Measurements from ENCODE around the gene MARK3. TPM values are rescaled to one million over a fixed set of nuclear protein-coding genes. Genes with fewer than 3 reads are reported as not detected.
A peak's percentile ranks its signal among the peaks of the same experiment; 100 is the strongest.
"Not testable (repeated sequence)": the region's sequence is repeated elsewhere in the genome, so short reads cannot be mapped to it uniquely, and the experiment has no call there.

The MARK3 gene
- total RNA-seq (2014; rRNA removed; shearing (Covaris generic)), result 76.6 and 77.7 TPM in 2 replicates
- polyA plus RNA-seq (2015; cell fraction: cytosol; rRNA removed), result 90.3 and 99.5 TPM in 2 replicates
- 178 and 188 TPM in 2 replicates for polyA plus RNA-seq (2015; cell fraction: nucleus; rRNA removed)

DNA sequence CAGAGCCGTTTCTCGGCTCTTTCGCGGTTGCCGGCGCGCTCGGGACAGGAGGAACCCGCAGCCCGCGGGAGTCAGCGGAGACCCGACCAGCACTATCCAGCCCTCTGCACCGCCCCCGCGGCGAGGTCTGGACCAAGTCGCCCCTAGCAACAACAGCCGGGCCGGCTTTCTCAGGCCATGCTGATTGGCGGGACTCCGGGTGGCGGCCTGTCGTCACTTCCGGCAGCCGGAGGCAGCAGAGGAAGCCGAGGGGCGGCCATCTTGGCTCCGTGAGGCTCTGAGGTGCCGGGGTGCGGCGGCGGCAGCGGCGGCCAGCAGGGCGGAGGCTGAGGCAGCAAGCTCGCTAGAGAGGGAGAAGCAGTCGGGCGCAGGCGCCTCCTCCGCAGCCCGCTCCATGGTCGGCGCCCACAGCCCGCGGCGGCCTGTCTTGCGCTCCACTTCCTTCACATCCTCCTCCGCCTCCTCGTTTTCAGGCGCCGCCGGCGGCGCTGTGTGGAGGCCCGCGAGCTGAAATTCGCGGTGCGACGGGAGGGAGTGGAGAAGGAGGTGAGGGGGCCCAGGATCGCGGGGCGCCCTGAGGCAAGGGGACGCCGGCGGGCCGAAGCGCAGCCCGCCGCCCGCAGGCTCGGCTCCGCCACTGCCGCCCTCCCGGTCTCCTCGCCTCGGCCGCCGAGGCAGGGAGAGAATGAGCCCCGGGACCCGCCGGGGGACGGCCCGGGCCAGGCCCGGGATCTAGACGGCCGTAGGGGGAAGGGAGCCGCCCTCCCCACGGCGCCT, at the start of gene MARK3:
TSS of gene MARK3 (plus strand) at position 264 of the 777 bp plus-strand sequence. CDS start 615 bp downstream, outside the sequence.
- DNase-seq (ENCODE audit: low read depth), result peak; percentile 96

- DNase-seq (ENCODE audit: low read depth), result no peak
Measured at GRCh38 chr14:103336191-103336590, 49.0 kb upstream of the MARK3 start.

GRCh38 chr14:103337794-103338193, 47.4 kb upstream of the MARK3 start:
- no peak for DNase-seq (ENCODE audit: low read depth)

DNA sequence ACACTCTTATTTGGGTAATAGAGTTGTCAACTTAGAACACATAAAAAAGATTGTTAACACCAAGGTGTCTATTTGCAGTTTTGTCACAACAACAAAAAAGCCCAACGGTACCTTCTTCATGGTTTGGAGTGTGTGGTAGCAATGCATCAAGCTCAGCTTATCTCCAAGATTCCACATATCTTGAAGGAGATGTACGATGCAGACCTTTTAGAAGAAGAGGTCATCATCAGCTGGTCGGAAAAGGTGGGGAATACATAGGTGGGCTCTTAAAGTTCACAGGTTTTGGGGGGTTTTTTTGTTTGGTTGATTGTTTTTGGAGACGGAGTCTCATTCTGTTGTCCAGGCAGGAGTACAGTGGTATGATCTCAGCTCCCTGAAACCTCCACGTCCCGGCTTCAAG, 45.7 kb upstream of the MARK3 start:
- DNase-seq (ENCODE audit: low read depth), result no peak

- DNase-seq (ENCODE audit: low read depth), result no peak
Measured at GRCh38 chr14:103340480-103341212, 44.6 kb upstream of the MARK3 start.

- no peak for DNase-seq (ENCODE audit: low read depth)
Measured at GRCh38 chr14:103341250-103342129, 43.7 kb upstream of the MARK3 start.

DNA sequence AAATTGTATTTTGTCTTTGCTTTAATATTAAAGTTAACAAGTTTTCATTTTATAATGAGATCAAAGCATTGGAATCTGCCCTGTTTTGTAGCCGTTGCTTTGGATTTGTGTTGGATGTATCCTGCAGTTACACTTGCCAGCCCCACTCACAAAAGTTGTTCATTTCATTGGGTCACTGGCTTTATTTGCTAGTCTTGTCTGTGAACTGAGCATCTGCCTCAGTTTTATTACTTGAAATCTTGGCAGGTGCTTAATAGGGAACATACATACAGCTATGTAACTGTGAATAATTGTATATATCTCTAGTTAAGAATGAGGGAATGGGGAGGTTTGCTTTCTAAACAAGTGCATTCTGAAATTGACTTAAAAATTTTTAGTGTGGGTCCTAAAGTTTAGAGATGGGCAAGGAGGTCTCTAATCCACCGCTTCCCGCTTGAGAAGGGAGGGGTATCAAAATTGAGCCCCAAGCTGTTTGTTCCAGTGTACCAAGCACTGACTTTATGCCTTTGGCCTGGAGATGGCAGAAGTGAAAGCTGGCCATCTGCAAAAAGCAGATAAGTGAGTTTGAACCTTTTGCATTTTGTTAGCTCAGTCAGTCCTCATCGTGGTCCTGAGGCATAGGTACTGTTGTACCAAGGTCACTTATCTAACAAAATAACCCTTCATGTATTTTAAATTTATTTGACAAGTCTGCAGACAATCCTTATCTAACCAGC, 41.9 kb upstream of the MARK3 start:
- DNase-seq (ENCODE audit: low read depth), result no peak

DNA sequence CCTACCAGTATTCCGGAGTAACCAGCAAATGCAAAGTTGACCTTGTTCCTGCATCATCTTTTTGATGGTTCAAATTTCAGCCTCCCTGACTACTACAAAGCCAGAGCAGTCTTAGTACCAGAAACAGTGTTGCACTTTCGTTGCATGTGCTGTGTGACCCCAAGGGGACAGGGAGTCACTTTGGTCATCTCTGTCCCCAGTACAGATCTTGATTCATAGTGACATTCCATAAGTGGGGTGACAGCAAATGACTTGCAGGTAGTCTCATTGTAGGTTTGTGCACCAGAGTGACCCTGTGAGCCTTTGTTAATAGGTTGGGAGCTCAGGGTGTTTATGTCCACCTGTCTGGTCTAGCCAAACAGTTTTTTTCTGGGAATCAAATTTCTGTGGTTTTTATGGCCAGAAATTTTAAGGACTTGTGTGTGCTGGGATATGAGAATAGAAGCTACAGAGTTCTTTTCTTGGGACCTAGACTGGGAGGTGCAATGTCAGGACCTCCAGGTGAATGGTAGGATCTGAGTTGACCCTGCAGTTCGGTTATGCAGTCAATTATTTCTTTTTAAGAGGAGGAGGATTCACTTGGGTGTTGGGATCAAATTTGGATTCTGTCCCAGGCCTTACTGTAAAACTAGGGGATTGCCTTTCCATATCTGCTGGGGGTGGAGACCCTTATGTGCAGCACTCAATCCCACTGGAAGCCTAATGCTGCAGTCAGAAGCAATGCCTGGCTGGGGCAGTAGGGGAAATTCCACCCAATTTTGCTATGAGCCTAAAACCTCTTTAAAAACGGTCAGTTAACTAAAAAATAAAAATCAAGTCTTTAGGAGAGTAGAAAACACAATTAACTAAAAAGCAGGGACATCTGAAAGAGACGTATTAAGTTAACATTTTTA, 41.1 kb upstream of the MARK3 start:
- DNase-seq (ENCODE audit: low read depth), result no peak

DNA sequence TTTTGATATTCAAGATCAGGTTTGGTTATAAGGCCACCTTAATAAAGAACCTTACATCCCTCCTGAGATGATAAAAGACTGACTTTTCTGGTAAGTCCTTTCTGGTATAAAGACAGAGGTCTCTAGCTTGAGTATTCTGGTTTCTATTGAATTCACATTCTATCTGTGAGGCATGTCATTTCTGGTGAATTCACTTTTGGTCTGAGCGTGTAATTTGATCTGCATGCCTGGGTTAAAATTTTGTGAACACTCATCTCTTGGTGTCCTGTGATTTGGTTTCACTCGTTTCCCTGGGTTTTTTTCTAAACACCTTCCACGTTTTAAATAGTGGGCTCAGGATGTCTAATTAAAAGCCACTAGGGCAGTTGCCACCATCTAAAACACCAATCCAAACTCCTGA, 38.9 kb upstream of the MARK3 start:
- DNase-seq (ENCODE audit: low read depth), result no peak

GRCh38 chr14:103347091-103347815, 38.0 kb upstream of the MARK3 start:
- no peak for DNase-seq (ENCODE audit: low read depth)

- no peak for DNase-seq (ENCODE audit: low read depth)
Measured at GRCh38 chr14:103348154-103348553, 37.1 kb upstream of the MARK3 start.

- no peak for DNase-seq (ENCODE audit: low read depth)
Measured at GRCh38 chr14:103349982-103350381, 35.2 kb upstream of the MARK3 start.

DNA sequence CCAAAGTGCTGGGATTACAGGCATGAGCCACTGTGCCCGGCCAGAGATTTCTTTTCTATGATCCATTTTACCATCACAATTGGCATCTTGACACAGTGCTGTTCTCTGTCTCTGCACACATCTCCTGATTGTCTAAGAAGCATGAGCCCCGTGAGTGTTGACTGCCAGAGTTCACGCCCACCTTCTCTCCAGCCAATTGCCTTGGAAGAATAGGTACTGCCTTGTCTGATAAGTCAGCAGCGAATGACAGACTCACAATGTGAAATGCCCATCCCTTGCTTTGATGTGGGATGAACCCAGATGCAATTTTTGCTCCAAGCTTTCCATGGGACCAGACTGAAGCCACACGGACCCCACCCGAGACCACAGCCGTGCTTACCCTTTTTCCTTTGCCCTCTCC, 31.9 kb upstream of the MARK3 start:
- DNase-seq (ENCODE audit: low read depth), result no peak

DNA sequence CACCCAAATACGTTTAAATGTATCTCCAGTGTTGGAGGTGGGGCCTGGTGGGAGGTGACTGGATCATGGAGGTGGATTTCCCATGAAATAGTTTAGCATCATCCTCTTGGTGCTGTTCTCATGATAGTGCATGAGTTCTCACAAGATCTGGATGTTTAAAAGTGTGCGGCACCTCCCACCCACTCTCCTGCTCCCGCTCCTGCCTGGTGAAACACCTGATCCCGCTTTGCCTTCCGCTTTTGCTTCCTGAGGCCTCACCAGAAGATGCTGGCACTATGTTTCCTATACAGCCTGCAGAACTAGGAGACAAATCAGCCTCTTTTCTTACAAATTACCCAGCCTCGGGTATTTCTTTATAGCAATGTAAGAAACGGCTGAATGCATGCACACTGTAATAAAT, 31.1 kb upstream of the MARK3 start:
- DNase-seq (ENCODE audit: low read depth), result no peak

GRCh38 chr14:103356024-103356682, 29.1 kb upstream of the MARK3 start:
- no peak for DNase-seq (ENCODE audit: low read depth)

DNA sequence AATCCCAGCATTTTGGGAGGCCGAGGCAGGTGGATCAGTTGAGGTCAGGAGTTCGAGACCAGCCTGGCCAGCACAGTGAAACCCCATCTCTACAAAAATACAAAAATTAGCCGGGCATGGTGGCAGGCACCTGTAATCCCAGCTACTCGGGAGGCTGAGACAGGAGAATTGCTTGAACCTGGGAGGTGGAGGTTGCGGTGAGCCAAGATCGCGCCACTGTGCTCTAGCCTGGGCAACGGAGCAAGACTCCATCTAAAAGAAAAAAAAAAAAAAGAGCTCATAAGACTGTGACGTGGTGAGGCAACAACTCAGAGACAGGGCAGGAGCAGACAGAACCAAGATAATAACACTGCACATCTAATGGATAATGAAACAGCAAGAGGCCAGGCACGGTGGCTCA, 27.7 kb upstream of the MARK3 start:
- DNase-seq (ENCODE audit: low read depth), result not testable (repeated sequence)

DNA sequence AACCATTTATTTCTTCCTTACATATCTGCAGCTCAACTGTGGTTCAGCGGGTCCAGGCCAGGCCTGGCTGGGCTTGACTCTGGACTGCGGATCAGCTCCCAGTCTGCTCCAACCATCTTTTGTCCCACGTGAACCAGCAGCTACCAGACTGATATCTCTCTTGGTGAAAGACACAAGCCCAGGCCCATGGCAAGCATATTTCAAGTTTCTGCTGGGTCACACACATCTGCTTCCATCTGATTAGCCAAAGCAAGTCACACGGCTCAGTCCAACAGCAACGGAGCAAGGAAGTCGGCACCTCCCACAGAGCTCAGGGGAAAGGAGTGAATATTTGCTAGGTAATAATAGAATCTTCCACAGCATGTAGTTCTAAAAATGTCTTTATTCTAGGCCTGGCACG, 24.7 kb upstream of the MARK3 start:
- DNase-seq (ENCODE audit: low read depth), result no peak

GRCh38 chr14:103361867-103362266, 23.3 kb upstream of the MARK3 start:
- DNase-seq (ENCODE audit: low read depth), result peak; percentile 95

- peak; percentile 62 for DNase-seq (ENCODE audit: low read depth)
Measured at GRCh38 chr14:103362780-103363179, 22.4 kb upstream of the MARK3 start.

Measured in HT1080 (cell line).